ENCODE results near the gene DCUN1D3.

DCUN1D3 gene

DNA sequence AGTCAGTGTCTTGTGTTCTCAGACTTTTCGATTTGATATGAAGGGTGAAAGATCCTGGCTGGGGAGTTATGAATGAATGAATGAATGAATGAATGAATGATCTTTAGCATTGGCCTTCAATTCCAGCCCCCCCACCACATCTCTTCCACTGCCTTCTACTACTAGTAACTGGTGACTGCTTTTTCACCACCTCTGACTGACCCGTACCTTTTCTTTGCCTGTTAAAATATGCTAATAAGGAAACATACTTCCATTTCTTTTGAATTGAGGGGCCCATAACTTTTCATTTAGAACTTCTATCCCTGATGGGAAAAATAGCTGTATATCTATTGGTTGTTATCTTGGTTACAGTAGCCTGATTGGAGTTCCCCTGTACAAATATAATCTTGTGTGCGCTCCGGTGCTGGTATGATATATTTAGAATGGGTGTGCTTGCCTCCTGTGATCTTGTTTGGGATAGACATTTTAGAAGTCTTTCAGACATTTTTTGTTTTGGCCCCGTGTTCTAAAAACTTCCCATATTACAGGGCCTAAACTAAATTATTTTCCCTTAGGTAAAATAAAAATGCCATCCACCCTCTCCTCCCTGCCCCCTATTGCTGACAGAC is 3.8 kb upstream of the DCUN1D3 start:
- peaks cover 3% of the 10 kb centered on the region for H3K36me3 Mint-ChIP-seq (ENCODE audit: low read depth)
- H3K4me3 Mint-ChIP-seq: peak overlapping the region; percentile 47 to 75 (median 59)
- TF ChIP-seq CTCF (IDR thresholded peaks at IDR 0.05; ENCODE audit: unreplicated experiment in 3 of 3): no peak
- H3K27me3 Mint-ChIP-seq (ENCODE audit: low read depth): no peaks in the 10 kb centered on the region
- no peaks in the 10 kb centered on the region for H3K9me3 Mint-ChIP-seq
- peaks cover 54% of the 10 kb centered on the region for H3K4me1 Mint-ChIP-seq
- peak overlapping the region; percentile 55 to 76 (median 74) for H3K27ac Mint-ChIP-seq

DNA sequence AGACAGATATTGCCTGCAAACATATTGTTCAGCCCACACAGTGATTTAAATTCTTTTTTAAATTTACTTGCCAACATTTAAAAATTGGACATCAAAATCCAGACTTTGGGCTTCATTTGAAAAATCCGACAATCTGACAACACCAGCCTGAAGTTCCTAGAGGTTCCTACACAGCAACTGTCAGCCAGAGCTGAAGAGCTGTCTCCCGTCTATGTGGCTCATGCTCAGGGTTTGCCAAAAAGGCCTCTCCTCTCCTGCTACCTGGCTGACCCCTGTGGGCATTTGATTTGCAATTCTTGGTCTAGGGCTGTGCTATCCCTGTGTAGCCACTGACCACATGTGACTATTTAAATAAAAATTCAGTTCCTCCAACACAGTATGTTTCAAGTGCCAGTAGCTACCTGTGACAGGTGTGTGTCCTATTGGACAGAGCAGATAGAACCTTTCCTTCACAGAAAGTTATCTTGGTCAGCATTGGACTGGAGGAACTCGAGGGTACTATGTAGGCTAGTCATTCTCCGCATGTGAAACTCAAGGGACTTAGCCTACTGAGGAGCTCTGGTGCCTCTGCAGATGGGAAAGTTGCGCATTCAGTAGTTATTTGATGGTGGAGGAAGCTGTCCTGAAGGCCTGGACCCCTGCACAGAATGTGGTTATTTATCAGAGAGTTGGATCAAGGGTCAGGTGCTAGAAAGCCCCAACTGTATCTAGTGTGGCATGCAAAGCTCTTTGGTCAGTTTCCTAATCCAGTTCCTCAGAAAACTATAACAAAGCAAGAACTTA is 3.1 kb upstream of the DCUN1D3 start:
- Mint-ChIP-seq H3K36me3 (ENCODE audit: low read depth) (peaks cover 4% of the 10 kb centered on the region), H3K9me3 (no peaks in the 10 kb centered on the region)
- no peak for TF ChIP-seq CTCF (IDR thresholded peaks at IDR 0.05; ENCODE audit: unreplicated experiment in 3 of 3)

GRCh38 chr16:20902426-20902825 is 2.3 kb upstream of the DCUN1D3 start:
- peak overlapping the region; percentile 99 for H3K27ac Mint-ChIP-seq
- H3K9me3 Mint-ChIP-seq: no peaks in the 10 kb centered on the region
- TF ChIP-seq CTCF (IDR thresholded peaks at IDR 0.05; ENCODE audit: unreplicated experiment in 3 of 3): no peak
- H3K27me3 Mint-ChIP-seq (ENCODE audit: low read depth): no peaks in the 10 kb centered on the region
- H3K36me3 Mint-ChIP-seq (ENCODE audit: low read depth): peaks cover 8% of the 10 kb centered on the region
- peaks cover 70% of the 10 kb centered on the region for H3K4me1 Mint-ChIP-seq
- H3K4me3 Mint-ChIP-seq: peak overlapping the region; percentile 90 to 91 (median 90)

More for the DNA sequence above, 3.1 kb upstream of the DCUN1D3 start:
- Mint-ChIP-seq H3K27ac (peak overlapping the region; percentile 74 to 99 (median 99)), H3K4me3 (peak overlapping the region; percentile 59 to 72 (median 71)), H3K4me1 (peaks cover 61% of the 10 kb centered on the region), H3K27me3 (ENCODE audit: low read depth) (no peaks in the 10 kb centered on the region)

- peak overlapping the region; percentile 99 for H3K27ac Mint-ChIP-seq
- H3K4me1 Mint-ChIP-seq: peaks cover 63% of the 10 kb centered on the region
- peak overlapping the region; percentile 90 to 91 (median 90) for H3K4me3 Mint-ChIP-seq
- no peaks in the 10 kb centered on the region for H3K27me3 Mint-ChIP-seq (ENCODE audit: low read depth)
- no peak for TF ChIP-seq CTCF (IDR thresholded peaks at IDR 0.05; ENCODE audit: unreplicated experiment in 3 of 3)
- peaks cover 8% of the 10 kb centered on the region for H3K36me3 Mint-ChIP-seq (ENCODE audit: low read depth)
- H3K9me3 Mint-ChIP-seq: no peaks in the 10 kb centered on the region
These were observed 1.4 kb upstream of the DCUN1D3 start for GRCh38 chr16:20901436-20902112.

DNA sequence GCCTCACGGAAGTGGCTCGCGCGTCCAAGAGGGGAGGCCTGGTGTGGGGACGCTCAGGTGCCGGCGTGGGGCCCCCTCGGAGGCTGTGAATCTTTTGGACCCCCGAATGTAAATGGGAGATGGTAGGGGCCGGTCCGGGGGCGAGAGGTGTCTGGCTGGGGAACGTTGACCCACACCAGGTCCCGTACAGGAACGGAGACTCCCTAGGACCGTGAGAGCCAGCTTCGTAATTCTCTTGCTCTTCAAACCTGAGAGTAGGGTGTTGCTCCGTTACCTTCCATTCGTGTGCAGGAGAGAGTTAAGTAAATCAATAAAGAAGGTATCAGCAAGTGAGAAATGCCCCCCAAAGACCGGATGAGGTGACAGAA is 894 bp upstream of the DCUN1D3 start:
- H3K4me3 Mint-ChIP-seq: peak overlapping the region; percentile 90 to 91 (median 90)
- no peaks in the 10 kb centered on the region for H3K27me3 Mint-ChIP-seq (ENCODE audit: low read depth)
- no peaks in the 10 kb centered on the region for H3K9me3 Mint-ChIP-seq
- H3K4me1 Mint-ChIP-seq: peaks cover 58% of the 10 kb centered on the region
- no peak for TF ChIP-seq CTCF (IDR thresholded peaks at IDR 0.05; ENCODE audit: unreplicated experiment in 3 of 3)
- peaks cover 8% of the 10 kb centered on the region for H3K36me3 Mint-ChIP-seq (ENCODE audit: low read depth)
- peak overlapping the region; percentile 99 for H3K27ac Mint-ChIP-seq

Measured in nephron (organoid).